Fibroblast of lung (primary cell): ENCODE measurements around the gene ADAMTS9. TPM values are rescaled to one million over a fixed set of nuclear protein-coding genes. Genes with fewer than 3 reads are reported as not detected.

Experiments
- DNase-seq, 2 donors: peaks; one replicate each; pipeline versions ENCODE4 v3.0.0 to v3.0.0-alpha.2; 2010; ENCODE audit warnings: low read depth in 2 of 2
- H2AFZ ChIP-seq: 2 replicates; pipeline ENCODE4 v1.5.1; 2012; ENCODE audit warnings: low read length, control low read depth, inconsistent platforms
- H3K27ac ChIP-seq: 2 replicates; pipeline ENCODE4 v1.5.1; 2011; ENCODE audit warnings: low read length, control low read depth; ENCODE audit not compliant: insufficient read depth
- H3K27me3 ChIP-seq: 2 replicates; pipeline ENCODE4 v1.5.1; 2011; ENCODE audit warnings: mild to moderate bottlenecking, low read length; ENCODE audit not compliant: control insufficient read depth, insufficient read depth
- H3K36me3 ChIP-seq: 2 replicates; pipeline ENCODE4 v1.5.1; 2011; ENCODE audit warnings: low read length; ENCODE audit not compliant: control insufficient read depth, insufficient read depth
- H3K4me1 ChIP-seq: 2 replicates; pipeline ENCODE4 v1.5.1; 2011; ENCODE audit warnings: low read length; ENCODE audit not compliant: control insufficient read depth, insufficient read depth; ENCODE audit errors: extremely low read depth
- H3K4me2 ChIP-seq: 2 replicates; pipeline ENCODE4 v1.5.1; 2011; ENCODE audit warnings: low read length, control low read depth; ENCODE audit not compliant: insufficient read depth; ENCODE audit errors: extremely low read depth
- H3K4me3 ChIP-seq, 4 experiments: fragments of 200-600 bp in 1 of 4; sonication (generic) in 1 of 4; replicated peaks in 1 of 4; 2 replicates each; pipeline ENCODE4 v1.5.1; 2011 to 2016; ENCODE audit warnings: low read length in 4 of 4, low read depth in 3 of 4, mild to moderate bottlenecking in 3 of 4, control low read depth in 2 of 4, inconsistent platforms in 1 of 4, mixed read lengths in 1 of 4; ENCODE audit not compliant: insufficient read depth in 1 of 4; ENCODE audit errors: control extremely low read depth in 1 of 4
- H3K79me2 ChIP-seq: 2 replicates; pipeline ENCODE4 v1.5.1; 2012; ENCODE audit warnings: mild to moderate bottlenecking, low read length, inconsistent platforms; ENCODE audit not compliant: control insufficient read depth, insufficient read depth
- H3K9ac ChIP-seq: 2 replicates; pipeline ENCODE4 v1.5.1; 2011; ENCODE audit warnings: mild to moderate bottlenecking, low read length, control low read depth; ENCODE audit not compliant: insufficient read depth
- H3K9me3 ChIP-seq: 2 replicates; pipeline ENCODE4 v1.5.1; 2012; ENCODE audit warnings: low read depth, low read length; ENCODE audit not compliant: control insufficient read depth, insufficient read depth
- H4K20me1 ChIP-seq: 2 replicates; pipeline ENCODE4 v1.5.1; 2011; ENCODE audit warnings: low read length; ENCODE audit not compliant: control insufficient read depth, insufficient read depth; ENCODE audit errors: extremely low read depth
- EZH2 ChIP-seq: IDR thresholded peaks from 2 replicates; pipeline ENCODE4 v1.5.1; 2012; ENCODE audit warnings: low read length, control low read depth, mild to moderate bottlenecking; ENCODE audit errors: missing control alignments
- polyA plus RNA-seq, 2 donors: library from polyadenylated mRNA; depleted of rRNA in 1 of 2; stranded (reverse) in 1 of 2; unstranded in 1 of 2; fragments of >200 nt; gene quantifications; 2 replicates each; pipeline ENCODE4 v1.2.1, GENCODE V29; 2011 to 2012; ENCODE audit warnings: missing spikeins in 1 of 2
- total RNA-seq: library from RNA; depleted of rRNA; stranded (reverse); fragments of >200 nt; gene quantifications from 2 replicates; pipeline ENCODE4 v1.2.1, GENCODE V29; 2014
- TF ChIP-seq, protein P1 (sequence below), 2 donors: IDR thresholded peaks in 1 of 2; conservative IDR thresholded peaks in 1 of 2; 1 replicate in 1 of 2; 2 replicates in 1 of 2; pipeline ENCODE4 v1.5.1; 2011 to 2012; ENCODE audit warnings: low read length in 2 of 2, control low read depth in 1 of 2, inconsistent platforms in 1 of 2, low read depth in 1 of 2, mild to moderate bottlenecking in 1 of 2

The ADAMTS9 gene
- total and polyA plus RNA-seq, 2 donors (not counting 1 experiment from before 2014, with no cell fraction given) = 0.82 to 1.8 TPM

DNA sequence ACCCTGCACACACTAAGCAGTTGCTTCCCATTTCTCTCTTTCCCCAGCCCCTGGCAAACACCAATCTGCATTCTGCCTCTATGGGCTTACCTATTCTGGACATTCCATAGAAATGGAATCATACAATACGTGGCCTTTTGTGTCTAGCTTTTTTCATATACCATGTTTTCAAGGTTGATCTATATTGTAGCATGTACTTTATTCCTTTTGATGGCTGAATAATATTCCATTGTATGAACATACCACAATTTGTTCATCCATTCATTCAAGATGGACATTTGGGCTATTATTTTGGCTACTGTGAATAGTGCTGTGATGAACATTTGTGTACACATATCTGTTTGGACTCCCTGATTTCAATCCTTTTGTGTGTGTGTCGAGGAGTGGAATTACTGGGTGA is 18.1 kb upstream of the ADAMTS9 start:
- Histone ChIP-seq H4K20me1 (no peaks in the 10 kb centered on the region), H3K79me2 (no peaks in the 10 kb centered on the region), H3K27ac (no peak overlapping the region), H3K4me1 (no peaks in the 10 kb centered on the region), H3K4me3 (no peak overlapping the region), H3K9me3 (no peaks in the 10 kb centered on the region), H3K4me2 (no peak overlapping the region), H3K9ac (no peak overlapping the region), H3K36me3 (no peaks in the 10 kb centered on the region), H3K27me3 (no peaks in the 10 kb centered on the region), H2AFZ (no peak overlapping the region)
- TF ChIP-seq EZH2 = no peak
- TF ChIP-seq, protein P1, sequence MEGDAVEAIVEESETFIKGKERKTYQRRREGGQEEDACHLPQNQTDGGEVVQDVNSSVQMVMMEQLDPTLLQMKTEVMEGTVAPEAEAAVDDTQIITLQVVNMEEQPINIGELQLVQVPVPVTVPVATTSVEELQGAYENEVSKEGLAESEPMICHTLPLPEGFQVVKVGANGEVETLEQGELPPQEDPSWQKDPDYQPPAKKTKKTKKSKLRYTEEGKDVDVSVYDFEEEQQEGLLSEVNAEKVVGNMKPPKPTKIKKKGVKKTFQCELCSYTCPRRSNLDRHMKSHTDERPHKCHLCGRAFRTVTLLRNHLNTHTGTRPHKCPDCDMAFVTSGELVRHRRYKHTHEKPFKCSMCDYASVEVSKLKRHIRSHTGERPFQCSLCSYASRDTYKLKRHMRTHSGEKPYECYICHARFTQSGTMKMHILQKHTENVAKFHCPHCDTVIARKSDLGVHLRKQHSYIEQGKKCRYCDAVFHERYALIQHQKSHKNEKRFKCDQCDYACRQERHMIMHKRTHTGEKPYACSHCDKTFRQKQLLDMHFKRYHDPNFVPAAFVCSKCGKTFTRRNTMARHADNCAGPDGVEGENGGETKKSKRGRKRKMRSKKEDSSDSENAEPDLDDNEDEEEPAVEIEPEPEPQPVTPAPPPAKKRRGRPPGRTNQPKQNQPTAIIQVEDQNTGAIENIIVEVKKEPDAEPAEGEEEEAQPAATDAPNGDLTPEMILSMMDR (conservative IDR thresholded peaks at IDR 0.05 in 1 of 2, IDR thresholded peaks at IDR 0.05 in 1 of 2; ENCODE audit: low read depth in 1 of 2, low read length in 2 of 2) = no peak
- DNase-seq = no peak

DNA sequence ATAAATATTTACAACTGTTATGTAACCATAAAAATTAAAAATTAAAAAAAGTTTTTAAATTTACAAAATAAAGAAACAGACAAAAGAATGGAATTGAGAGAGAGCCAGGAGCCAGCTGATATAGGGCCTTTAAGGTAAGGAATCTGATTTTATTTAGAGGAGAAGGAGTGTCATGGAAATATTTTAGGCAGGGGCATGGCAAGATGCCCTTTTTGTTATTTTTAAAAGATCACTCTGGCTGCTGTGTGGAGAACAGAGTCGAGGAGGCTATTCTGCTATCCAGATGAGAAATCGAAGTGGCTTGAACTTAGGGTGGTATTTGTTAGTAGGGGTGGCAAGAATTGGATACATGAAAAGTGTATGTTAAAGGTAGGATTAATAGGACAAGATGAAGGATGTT is 9.1 kb upstream of the ADAMTS9 start:
- H3K9me3 ChIP-seq = no peaks in the 10 kb centered on the region
- H2AFZ ChIP-seq = no peak overlapping the region
- no peaks in the 10 kb centered on the region for H3K36me3 ChIP-seq
- no peaks in the 10 kb centered on the region for H3K27me3 ChIP-seq
- H4K20me1 ChIP-seq = no peaks in the 10 kb centered on the region
- H3K4me3 ChIP-seq = no peak overlapping the region
- H3K9ac ChIP-seq = no peak overlapping the region
- TF ChIP-seq, protein P1 (conservative IDR thresholded peaks at IDR 0.05 in 1 of 2, IDR thresholded peaks at IDR 0.05 in 1 of 2; ENCODE audit: low read depth in 1 of 2, low read length in 2 of 2) = no peak
- no peak for TF ChIP-seq EZH2
- H3K4me2 ChIP-seq = no peak overlapping the region
- H3K4me1 ChIP-seq = no peaks in the 10 kb centered on the region
- H3K27ac ChIP-seq = no peak overlapping the region
- DNase-seq = no peak
- no peaks in the 10 kb centered on the region for H3K79me2 ChIP-seq

DNA sequence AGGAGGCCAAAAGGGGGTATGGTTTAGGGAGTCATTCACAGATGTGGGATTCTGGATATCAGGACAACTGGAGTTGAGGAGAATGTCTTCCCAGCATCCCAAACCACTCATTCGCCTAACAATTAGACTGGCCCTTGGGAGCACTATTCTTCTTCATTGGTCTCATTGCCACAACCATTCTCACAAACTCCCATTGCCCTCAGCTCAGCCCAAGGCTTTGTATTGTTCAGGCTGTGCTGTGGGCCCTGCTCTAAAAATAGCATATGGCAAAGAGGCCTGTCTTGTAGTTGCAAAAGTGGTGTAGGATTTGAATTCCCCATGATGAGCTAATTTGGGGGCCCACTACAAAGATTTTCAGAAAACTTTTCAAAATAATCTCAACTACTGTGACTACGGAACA is 6.3 kb upstream of the ADAMTS9 start:
- H3K36me3 ChIP-seq = no peaks in the 10 kb centered on the region
- H3K4me1 ChIP-seq = no peaks in the 10 kb centered on the region
- H2AFZ ChIP-seq = no peak overlapping the region
- TF ChIP-seq, protein P1 (conservative IDR thresholded peaks at IDR 0.05 in 1 of 2, IDR thresholded peaks at IDR 0.05 in 1 of 2; ENCODE audit: low read depth in 1 of 2, low read length in 2 of 2) = no peak
- TF ChIP-seq EZH2 = no peak
- H3K27ac ChIP-seq = no peak overlapping the region
- no peak overlapping the region for H3K9ac ChIP-seq
- no peak overlapping the region for H3K4me3 ChIP-seq
- no peaks in the 10 kb centered on the region for H3K79me2 ChIP-seq
- H3K9me3 ChIP-seq = no peaks in the 10 kb centered on the region
- H3K4me2 ChIP-seq = no peak overlapping the region
- H4K20me1 ChIP-seq = no peaks in the 10 kb centered on the region
- DNase-seq = no peak
- no peaks in the 10 kb centered on the region for H3K27me3 ChIP-seq
